K562 (cell line): ENCODE results near the gene KCNJ4. TPM values are rescaled to one million over a fixed set of nuclear protein-coding genes. Genes with fewer than 3 reads are reported as not detected.
A peak's percentile ranks its signal among the peaks of the same experiment; 100 is the strongest.

Experiments used
- ATAC-seq: fragments of 200-7000 bp; cut with Tn5 transposase; 3 replicates; pipeline ENCODE4 v1.9.1; 2020; ENCODE audit warnings: moderate library complexity
- BruUV-seq: library from RNA; stranded (reverse); fragments of 400-500 nt; replicated peaks from 2 replicates; lab custom pipeline; 2021; lab: Mats Ljungman, UMichigan
- CTCF ChIA-PET: fragments of 300-600 bp; formaldehyde crosslinking; extraction: SDS; loops from one replicate; lab custom pipeline; 2021; ENCODE audit warnings: low intra/inter-chr PET ratio; lab: Yijun Ruan, JAX
- POLR2A ChIA-PET: fragments of 300-600, 350-650 bp; sonication (Branson Sonifier 250); formaldehyde crosslinking; extraction: SDS; loops from one replicate; lab custom pipeline; 2021; ENCODE audit warnings: antibody characterized with exemption, inconsistent platforms; lab: Yijun Ruan, JAX
- DNase-seq, 4 experiments: peaks; one replicate each; pipeline versions ENCODE4 v3.0.0 to v3.0.0-alpha.2; 2011 to 2018; ENCODE audit warnings: low spot score in 3 of 4, mixed read lengths in 3 of 4; ENCODE audit errors: extremely low read depth in 1 of 4
- FAIRE-seq: peaks from 2 replicates; lab custom pipeline; 2011; peaks lifted over from hg19 to GRCh38; lab: Jason Lieb, UNC
- H2AFZ ChIP-seq: 2 replicates; pipeline ENCODE4 v1.6.0; 2011; ENCODE audit warnings: low read depth, low read length, control low read depth, inconsistent platforms
- H3K27ac ChIP-seq: fragments of 200-600 bp; 3 replicates; pipeline ENCODE4 v1.8.0; 2011; ENCODE audit warnings: low read depth, mild to moderate bottlenecking, control low read depth, inconsistent platforms, low read length, moderate library complexity, mixed read lengths; ENCODE audit errors: extremely low read depth
- H3K27me3 ChIP-seq, 2 experiments: fragments of 300-600 bp in 1 of 2; 2 replicates in 1 of 2; 3 replicates in 1 of 2; pipeline versions ENCODE4 v1.6.0 to v1.8.0; 2011; ENCODE audit warnings: inconsistent platforms in 2 of 2, low read length in 2 of 2, mild to moderate bottlenecking in 1 of 2, mixed read lengths in 1 of 2, moderate library complexity in 1 of 2; ENCODE audit not compliant: control insufficient read depth in 2 of 2, insufficient read depth in 2 of 2
- H3K36me3 ChIP-seq: fragments of 300-600 bp; 3 replicates; pipeline ENCODE4 v1.8.0; 2011; ENCODE audit warnings: mild to moderate bottlenecking, low read length, inconsistent platforms; ENCODE audit not compliant: control insufficient read depth, insufficient read depth
- H3K4me1 ChIP-seq, 2 experiments: fragments of 200-600 bp in 1 of 2; replicated peaks in 1 of 2; 2 replicates in 1 of 2; 3 replicates in 1 of 2; pipeline versions ENCODE4 v1.5.1 to v1.8.0; 2011; ENCODE audit warnings: inconsistent platforms in 2 of 2, low read length in 2 of 2, mild to moderate bottlenecking in 1 of 2, mixed read lengths in 1 of 2, moderate library complexity in 1 of 2; ENCODE audit not compliant: control insufficient read depth in 2 of 2, insufficient read depth in 2 of 2
- H3K4me2 ChIP-seq: 2 replicates; pipeline ENCODE4 v1.6.1; 2011; ENCODE audit warnings: low read length, control low read depth, inconsistent platforms, mixed read lengths; ENCODE audit not compliant: insufficient read depth
- H3K4me3 ChIP-seq: fragments of 200-600 bp; sonication (generic), shearing (Covaris generic); 2 replicates; pipeline ENCODE4 v1.5.1; 2016; ENCODE audit warnings: control low read depth, inconsistent platforms
- H3K79me2 ChIP-seq: fragments of 200-600 bp; 3 replicates; pipeline ENCODE4 v1.8.0; 2011; ENCODE audit warnings: low read length, inconsistent platforms; ENCODE audit not compliant: control insufficient read depth, insufficient read depth
- H3K9ac ChIP-seq, 2 experiments: 2 replicates each; pipeline versions ENCODE4 v1.6.0 to v1.6.1; 2011; ENCODE audit warnings: low read depth in 2 of 2, low read length in 2 of 2, control low read depth in 1 of 2, inconsistent platforms in 1 of 2, mild to moderate bottlenecking in 1 of 2, mixed read lengths in 1 of 2; ENCODE audit not compliant: insufficient read depth in 1 of 2
- H3K9me1 ChIP-seq: one replicate; pipeline ENCODE4 v1.6.0; 2011; ENCODE audit warnings: inconsistent platforms, mild to moderate bottlenecking, low read length, moderate library complexity; ENCODE audit not compliant: control insufficient read depth, insufficient read depth
- H3K9me3 ChIP-seq: replicated peaks from 2 replicates; pipeline ENCODE4 v1.5.1; 2011; ENCODE audit warnings: low read depth, low read length, inconsistent platforms; ENCODE audit not compliant: control insufficient read depth, insufficient read depth
- H4K20me1 ChIP-seq: replicated peaks from 2 replicates; pipeline ENCODE4 v1.6.1; 2011; ENCODE audit warnings: low read length, inconsistent platforms, mixed read lengths; ENCODE audit not compliant: control insufficient read depth, insufficient read depth
- NONO ChIP-seq, 2 experiments: fragments of 200-400 bp in 1 of 2; fragments of 450-650 bp in 1 of 2; formaldehyde crosslinking in 1 of 2; IDR thresholded peaks; 2 replicates each; pipeline ENCODE4 v1.6.1; 2017; ENCODE audit warnings: low read depth in 2 of 2, mild to moderate bottlenecking in 2 of 2, moderate library complexity in 2 of 2, low read length in 1 of 2
- RAD21 ChIP-seq, 2 experiments: fragments of 250-450 bp in 1 of 2; fragments of 450-650 bp in 1 of 2; sonication (Bioruptor Pico) in 1 of 2; formaldehyde crosslinking in 1 of 2; IDR thresholded peaks in 1 of 2; conservative IDR thresholded peaks in 1 of 2; 2 replicates each; pipeline versions ENCODE4 v1.4.0 to v1.8.0; 2020 to 2022; ENCODE audit warnings: mild to moderate bottlenecking in 2 of 2, moderate library complexity in 1 of 2
- REST ChIP-seq, 2 experiments: fragments of 450-650 bp; formaldehyde crosslinking in 1 of 2; IDR thresholded peaks; 2 replicates each; pipeline versions ENCODE4 v1.4.0 to v1.6.1; 2014 to 2020; ENCODE audit warnings: mild to moderate bottlenecking in 2 of 2, borderline replicate concordance in 1 of 2, low read depth in 1 of 2
- WGBS: fragments of 100-300 bp; shearing (Covaris generic); methylation state at CpG from one replicate; pipeline ENCODE4 v1.1.6; 2016; ENCODE audit warnings: low coverage, mixed read lengths; ENCODE audit not compliant: insufficient coverage; ENCODE audit errors: missing lambda C conversion rate; 5-methylcytosine and 5-hydroxymethylcytosine counted together
- in situ Hi-C: fragments of 300-500 bp; cut with MboI; formaldehyde crosslinking; loops from 4 replicates; pipeline ENCODE4 v1.15.0; 2018; ENCODE audit warnings: inconsistent platforms, mixed read lengths
- intact Hi-C: fragments of 100-400 bp; cut with micrococcal nuclease; formaldehyde crosslinking; loops from 2 replicates; pipeline ENCODE4 v1.14.2; 2022
- polyA plus RNA-seq, 8 experiments: library from polyadenylated mRNA; depleted of rRNA in 4 of 8; stranded (reverse) in 5 of 8; unstranded in 3 of 8; fragments of >200 nt; fragmentation: Nextera tagmentation in 2 of 8; fragmentation: Illumina TruSeq in 1 of 8; extraction: Ambion mirVana in 2 of 8; extraction: Trizol in 1 of 8; gene quantifications; 2 replicates each; pipeline versions ENCODE4 v1.2.1 to v1.2.3, GENCODE V29; 2011 to 2014; ENCODE audit warnings: inconsistent platforms in 1 of 8, missing spikeins in 1 of 8
- total RNA-seq, 7 experiments: library from RNA; depleted of rRNA in 6 of 7; stranded (reverse); fragments of >200 nt in 6 of 7; fragmentation: Illumina TruSeq in 2 of 7; extraction: Trizol in 2 of 7; gene quantifications; 2 replicates each; pipeline versions ENCODE4 v1.2.1 to v1.2.3, GENCODE V29; 2011 to 2021; ENCODE audit warnings: low replicate concordance in 1 of 7
- TF ChIP-seq, protein P1 (sequence below), 3 experiments: IDR thresholded peaks in 2 of 3; conservative IDR thresholded peaks in 1 of 3; 2 replicates each; pipeline ENCODE4 v1.5.1; 2011 to 2012; ENCODE audit warnings: low read length in 3 of 3, mild to moderate bottlenecking in 3 of 3, control low read depth in 2 of 3, improper control_type of control experiment in 1 of 3, inconsistent platforms in 1 of 3, low read depth in 1 of 3, mixed read lengths in 1 of 3, moderate library complexity in 1 of 3; ENCODE audit not compliant: insufficient read depth in 2 of 3

KCNJ4 gene
- total and polyA plus RNA-seq, 9 of the 15 experiments (the other 6 are each of a cell fraction or from before 2014, with no cell fraction given) = 0.07 to 0.55 (median 0.09) TPM; not detected in 4

DNA sequence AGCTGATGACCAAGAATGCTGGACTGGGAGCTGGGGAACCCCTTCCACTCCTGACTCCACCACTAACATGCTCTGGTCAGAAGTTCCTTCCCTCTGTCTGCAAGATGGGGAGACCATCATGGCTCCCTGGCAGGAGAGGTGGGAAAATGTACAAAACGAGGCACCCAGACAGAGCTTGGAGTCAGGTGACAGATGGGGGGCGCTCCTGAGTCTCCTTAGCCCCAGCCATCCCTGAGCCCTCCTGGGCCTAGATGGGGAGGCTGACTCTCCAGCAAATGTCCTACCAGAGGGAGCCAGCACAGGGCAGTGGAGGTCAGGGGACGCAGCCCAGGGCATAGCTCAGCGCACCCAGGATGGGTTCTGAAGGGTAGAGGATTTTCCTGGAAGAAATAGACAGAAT, 20.0 kb downstream of the KCNJ4 start:
- Histone ChIP-seq H3K27ac (no peak overlapping the region), H3K36me3 (no peaks in the 10 kb centered on the region), H3K4me1 (0 out of 5 replicates have a peak, but pooled peaks cover 0 to 4% of the 10 kb centered on the region in 2 experiments), H3K27me3 (no peaks in the 10 kb centered on the region; a peak in 1 of 5 replicates), H4K20me1 (no peaks in the 10 kb centered on the region), H3K9ac (no peak overlapping the region), H3K4me2 (no peak overlapping the region), H3K79me2 (no peaks in the 10 kb centered on the region), H3K9me3 (no peaks in the 10 kb centered on the region), H3K9me1 (no peaks in the 10 kb centered on the region), H2AFZ (no peak overlapping the region), H3K4me3 (no peak overlapping the region)
- no TSS peak for BruUV-seq
- ATAC-seq (peak; percentile 86), DNase-seq (peak in 2 of 4 experiments; percentile 42), FAIRE-seq (no peak)
- POLR2A ChIA-PET = no interaction called here
- no peak for TF ChIP-seq NONO (IDR thresholded peaks at IDR 0.05; ENCODE audit: low read depth in 2 of 2, low read length in 1 of 2)
- peak in 1 of 2 experiments; percentile 38; a peak in 2 of 4 replicates for TF ChIP-seq RAD21 (CRISPR knock-in tag; conservative IDR thresholded peaks at IDR 0.05 in 1 of 2, IDR thresholded peaks at IDR 0.05 in 1 of 2)
- TF ChIP-seq, protein P1, sequence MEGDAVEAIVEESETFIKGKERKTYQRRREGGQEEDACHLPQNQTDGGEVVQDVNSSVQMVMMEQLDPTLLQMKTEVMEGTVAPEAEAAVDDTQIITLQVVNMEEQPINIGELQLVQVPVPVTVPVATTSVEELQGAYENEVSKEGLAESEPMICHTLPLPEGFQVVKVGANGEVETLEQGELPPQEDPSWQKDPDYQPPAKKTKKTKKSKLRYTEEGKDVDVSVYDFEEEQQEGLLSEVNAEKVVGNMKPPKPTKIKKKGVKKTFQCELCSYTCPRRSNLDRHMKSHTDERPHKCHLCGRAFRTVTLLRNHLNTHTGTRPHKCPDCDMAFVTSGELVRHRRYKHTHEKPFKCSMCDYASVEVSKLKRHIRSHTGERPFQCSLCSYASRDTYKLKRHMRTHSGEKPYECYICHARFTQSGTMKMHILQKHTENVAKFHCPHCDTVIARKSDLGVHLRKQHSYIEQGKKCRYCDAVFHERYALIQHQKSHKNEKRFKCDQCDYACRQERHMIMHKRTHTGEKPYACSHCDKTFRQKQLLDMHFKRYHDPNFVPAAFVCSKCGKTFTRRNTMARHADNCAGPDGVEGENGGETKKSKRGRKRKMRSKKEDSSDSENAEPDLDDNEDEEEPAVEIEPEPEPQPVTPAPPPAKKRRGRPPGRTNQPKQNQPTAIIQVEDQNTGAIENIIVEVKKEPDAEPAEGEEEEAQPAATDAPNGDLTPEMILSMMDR (IDR thresholded peaks at IDR 0.05 in 2 of 3, conservative IDR thresholded peaks at IDR 0.05 in 1 of 3; ENCODE audit: insufficient read depth in 2 of 3, low read depth in 1 of 3, low read length in 3 of 3) = peak; percentile 34 to 54 (median 50); a peak in 5 of 6 replicates
- TF ChIP-seq REST (IDR thresholded peaks at IDR 0.05; ENCODE audit: borderline replicate concordance) = peak; percentile 4; the same call in 1 of the 2 replicates
- TF ChIP-seq REST (CRISPR knock-in tag; IDR thresholded peaks at IDR 0.05; ENCODE audit: low read depth) = no peak
- CTCF ChIA-PET = no interaction called here
- in situ Hi-C loops (no loop called here), intact Hi-C loops (no loop called here)
- 41% methylated on average over 4 of the region's 4 CpGs for WGBS
